H1 (cell line): Measurements from ENCODE around the gene WNT9A. TPM values are rescaled to one million over a fixed set of nuclear protein-coding genes. Genes with fewer than 3 reads are reported as not detected.

Experiments
- USF2 ChIP-seq: IDR thresholded peaks from 2 replicates; pipeline ENCODE4 v1.6.1; 2011; ENCODE audit warnings: low read length, improper control_type of control experiment
- polyA plus RNA-seq, 7 experiments: library from polyadenylated mRNA; depleted of rRNA in 3 of 7; stranded (reverse) in 5 of 7; unstranded in 2 of 7; fragments of >200 nt in 5 of 7; fragments of 200-250 nt in 2 of 7; gene quantifications; 1 replicate in 5 of 7; 2 replicates in 1 of 7; 4 replicates in 1 of 7; pipeline versions ENCODE4 v1.2.1 to v1.2.3, GENCODE V29; 2011 to 2013; ENCODE audit warnings: missing spikeins in 2 of 7, mixed read lengths in 2 of 7
- total RNA-seq: library from RNA; stranded (reverse); fragmentation: NEBNext Ultra II Directional; extraction: Animal tissue kit (Norgen Biotek cat#: 25700); gene quantifications from 2 replicates; pipeline ENCODE4 v1.2.1, GENCODE V29; 2021

Gene WNT9A
- total and polyA plus RNA-seq, 2 of the 8 experiments (the other 6 are each of a cell fraction or from before 2014, with no cell fraction given), result 1.1 to 1.5 TPM

- TF ChIP-seq USF2, result no peak
Observed at GRCh38 chr1:227949341-227949921, 1.7 kb upstream of the WNT9A start (continued).
